Measurements from ENCODE around the gene PARS2. TPM values are rescaled to one million over a fixed set of nuclear protein-coding genes. Genes with fewer than 3 reads are reported as not detected.

PARS2 gene
- total RNA-seq, 1 experiment from 2014 or later, result 10.2 TPM

GRCh38 chr1:54807756-54808155, 43.4 kb upstream of the PARS2 start:
- no CpG with 5 or more reads among the region's 7 CpGs for WGBS (ENCODE audit: extremely low coverage, insufficient read length, low lambda C conversion rate)
- Histone ChIP-seq H2BK5ac (ENCODE audit: insufficient read length, low read length) (no peak overlapping the region), H2BK12ac (ENCODE audit: insufficient read length, low read depth, low read length) (no peak overlapping the region), H2BK120ac (ENCODE audit: low read depth, low read length, poor library complexity, severe bottlenecking) (no peak overlapping the region), H3K4ac (ENCODE audit: low read depth, low read length) (no peak overlapping the region), H3K27ac (ENCODE audit: insufficient read length, low read depth, low read length) (no peak overlapping the region), H3K23me2 (ENCODE audit: insufficient read length, low read depth, low read length, poor library complexity, severe bottlenecking) (no peaks in the 10 kb centered on the region), H3K9ac (ENCODE audit: extremely low read depth, insufficient read length, low read length) (no peak overlapping the region), H4K91ac (ENCODE audit: insufficient read length, low read depth, low read length) (no peak overlapping the region), H3K56ac (ENCODE audit: insufficient read length, low read depth, low read length) (no peak overlapping the region), H3K27me3 (ENCODE audit: insufficient read depth, low read length) (no peaks in the 10 kb centered on the region), H2BK15ac (ENCODE audit: low read depth, low read length) (no peak overlapping the region), H3K79me1 (ENCODE audit: insufficient read depth, low read depth, low read length, poor library complexity, severe bottlenecking) (no peaks in the 10 kb centered on the region), H3K4me2 (ENCODE audit: insufficient read depth, insufficient read length, low read length) (no peak overlapping the region), H3T11ph (ENCODE audit: low read length) (no peak overlapping the region), H3K9me3 (ENCODE audit: control insufficient read depth, low read depth, low read length) (no peaks in the 10 kb centered on the region), H3K14ac (ENCODE audit: insufficient read depth, low read length) (no peak overlapping the region), H2AFZ (ENCODE audit: low read length) (no peak overlapping the region), H3K79me2 (ENCODE audit: insufficient read depth, low read length) (no peaks in the 10 kb centered on the region), H4K5ac (ENCODE audit: insufficient read length, low read depth, low read length) (no peak overlapping the region), H3K18ac (ENCODE audit: insufficient read length, low read depth, low read length) (no peak overlapping the region), H4K20me1 (ENCODE audit: control insufficient read depth, insufficient read depth, insufficient read length) (no peaks in the 10 kb centered on the region), H3K23ac (ENCODE audit: insufficient read length, low read depth, low read length) (no peak overlapping the region), H4K8ac (replicated peaks; ENCODE audit: insufficient read length, low read depth, low read length) (no peak overlapping the region), H2BK20ac (ENCODE audit: low read depth, low read length, poor library complexity, severe bottlenecking) (no peak overlapping the region), H3K4me1 (ENCODE audit: insufficient read depth, low read length) (no peaks in the 10 kb centered on the region), H2AK5ac (ENCODE audit: insufficient read length, low read length) (no peak overlapping the region)
- no peak overlapping the region for H3K27ac Mint-ChIP-seq
- peaks cover 17 to 18% of the 10 kb centered on the region in 2 experiments for H3K4me1 Mint-ChIP-seq
- H3K36me3 Mint-ChIP-seq (ENCODE audit: insufficient read depth in 1 of 3, low read depth in 3 of 3), result no peaks in the 10 kb centered on the region
- DNase-seq, result no peak
- H3K27me3 Mint-ChIP-seq (ENCODE audit: low read depth), result peaks cover 28% of the 10 kb centered on the region
- no peak overlapping the region; a peak in 1 of 5 replicates for H3K4me3 Mint-ChIP-seq
- H3K9me3 Mint-ChIP-seq, result no peaks in the 10 kb centered on the region
- no peak for TF ChIP-seq CTCF (conservative IDR thresholded peaks at IDR 0.05)
